Calu3 (cell line): ENCODE measurements around the gene APH1A. TPM values are rescaled to one million over a fixed set of nuclear protein-coding genes. Genes with fewer than 3 reads are reported as not detected.

Experiments
- BruUV-seq: library from RNA; stranded (reverse); fragments of 400-500 nt; replicated peaks from 2 replicates; lab custom pipeline; 2021; lab: Mats Ljungman, UMichigan
- CTCF ChIA-PET: fragments of 300-600 bp; sonication (Branson Sonifier 250); formaldehyde crosslinking; loops from one replicate; lab custom pipeline; 2022; ENCODE audit warnings: antibody characterized with exemption; lab: Charles Lee
- DNase-seq: peaks from one replicate; pipeline ENCODE4 v3.0.0; 2022
- H3K27ac Mint-ChIP-seq: one replicate; pipeline ENCODE4 v1.8.0; 2022; ENCODE audit warnings: mixed read lengths; ENCODE audit not compliant: unreplicated experiment
- H3K27me3 Mint-ChIP-seq: one replicate; pipeline ENCODE4 v1.8.0; 2022; ENCODE audit warnings: mixed read lengths; ENCODE audit not compliant: unreplicated experiment
- H3K36me3 Mint-ChIP-seq: one replicate; pipeline ENCODE4 v1.8.0; 2022; ENCODE audit warnings: mild to moderate bottlenecking, moderate library complexity, mixed read lengths; ENCODE audit not compliant: insufficient read depth, unreplicated experiment
- H3K4me1 Mint-ChIP-seq: one replicate; pipeline ENCODE4 v1.8.0; 2022; ENCODE audit warnings: mild to moderate bottlenecking, low read depth, mixed read lengths; ENCODE audit not compliant: unreplicated experiment
- H3K4me3 Mint-ChIP-seq: one replicate; pipeline ENCODE4 v1.8.0; 2022; ENCODE audit warnings: mild to moderate bottlenecking, low read depth, moderate library complexity, mixed read lengths; ENCODE audit not compliant: unreplicated experiment
- H3K9me3 Mint-ChIP-seq: one replicate; pipeline ENCODE4 v1.8.0; 2022; ENCODE audit warnings: low read depth, mixed read lengths; ENCODE audit not compliant: unreplicated experiment
- intact Hi-C: fragments of 100-400 bp; cut with micrococcal nuclease; formaldehyde crosslinking; loops from one replicate; pipeline ENCODE4 v1.10.0; 2022; ENCODE audit not compliant: unreplicated experiment
- total RNA-seq: library from RNA; stranded (reverse); gene quantifications from 2 replicates; pipeline ENCODE4 v1.2.3, GENCODE V29; 2022
- TF ChIP-seq, protein P1 (sequence below): fragments of 200-600 bp; IDR thresholded peaks from one replicate; pipeline ENCODE4 v1.8.0; 2022; ENCODE audit warnings: antibody characterized with exemption; ENCODE audit not compliant: unreplicated experiment

Gene APH1A
- total RNA-seq, 1 experiment from 2014 or later, result 195 TPM

DNA sequence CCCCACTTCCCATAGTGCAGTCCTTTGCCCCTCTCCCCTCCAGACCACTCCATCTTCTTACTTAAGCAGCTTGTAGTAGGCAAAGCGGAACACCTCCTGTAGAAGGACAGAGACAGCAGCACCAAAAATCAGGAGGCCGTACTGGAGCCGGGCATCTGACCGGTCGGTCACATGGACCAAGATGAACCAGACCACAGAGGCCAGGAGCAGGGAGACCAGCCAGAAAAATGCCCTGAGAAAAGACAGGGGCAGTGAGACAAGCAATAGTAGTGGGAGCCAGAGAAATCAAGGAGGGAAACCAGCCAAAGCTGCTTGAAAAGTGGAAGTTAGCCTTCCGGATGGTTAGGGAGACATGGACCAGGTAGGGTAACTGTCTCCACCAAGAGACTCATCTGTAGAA, 920 bp downstream of the APH1A start:
- Mint-ChIP-seq H3K36me3 (peaks cover 31% of the 10 kb centered on the region), H3K9me3 (no peaks in the 10 kb centered on the region), H3K27me3 (no peaks in the 10 kb centered on the region), H3K4me3 (peak overlapping the region; percentile 76), H3K27ac (peak overlapping the region; percentile 65), H3K4me1 (peaks cover 34% of the 10 kb centered on the region)
- no peak for DNase-seq
- intact Hi-C loops, result no loop called here
- CTCF ChIA-PET, result no interaction called here
- TF ChIP-seq, protein P1, sequence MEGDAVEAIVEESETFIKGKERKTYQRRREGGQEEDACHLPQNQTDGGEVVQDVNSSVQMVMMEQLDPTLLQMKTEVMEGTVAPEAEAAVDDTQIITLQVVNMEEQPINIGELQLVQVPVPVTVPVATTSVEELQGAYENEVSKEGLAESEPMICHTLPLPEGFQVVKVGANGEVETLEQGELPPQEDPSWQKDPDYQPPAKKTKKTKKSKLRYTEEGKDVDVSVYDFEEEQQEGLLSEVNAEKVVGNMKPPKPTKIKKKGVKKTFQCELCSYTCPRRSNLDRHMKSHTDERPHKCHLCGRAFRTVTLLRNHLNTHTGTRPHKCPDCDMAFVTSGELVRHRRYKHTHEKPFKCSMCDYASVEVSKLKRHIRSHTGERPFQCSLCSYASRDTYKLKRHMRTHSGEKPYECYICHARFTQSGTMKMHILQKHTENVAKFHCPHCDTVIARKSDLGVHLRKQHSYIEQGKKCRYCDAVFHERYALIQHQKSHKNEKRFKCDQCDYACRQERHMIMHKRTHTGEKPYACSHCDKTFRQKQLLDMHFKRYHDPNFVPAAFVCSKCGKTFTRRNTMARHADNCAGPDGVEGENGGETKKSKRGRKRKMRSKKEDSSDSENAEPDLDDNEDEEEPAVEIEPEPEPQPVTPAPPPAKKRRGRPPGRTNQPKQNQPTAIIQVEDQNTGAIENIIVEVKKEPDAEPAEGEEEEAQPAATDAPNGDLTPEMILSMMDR, result no peak
- no TSS peak for BruUV-seq

DNA sequence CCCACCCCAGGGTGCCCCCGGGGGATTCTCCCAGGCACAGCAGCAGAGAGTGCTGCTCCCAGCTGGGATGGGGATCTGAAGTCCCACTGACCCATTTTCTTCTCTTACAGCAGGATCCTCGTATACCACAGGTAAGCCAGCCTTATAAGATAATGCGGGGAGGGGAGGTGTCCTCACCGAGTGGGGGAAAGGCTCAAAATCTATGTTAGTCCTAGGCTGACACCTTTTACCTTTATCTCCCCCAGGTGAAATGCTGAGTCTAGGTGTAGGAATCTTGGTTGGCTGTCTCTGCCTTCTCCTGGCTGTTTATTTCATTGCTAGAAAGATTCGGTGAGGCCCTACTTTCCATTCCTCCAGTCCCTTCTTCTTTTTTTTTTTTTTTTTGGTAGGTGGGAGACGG, 5.3 kb downstream of the APH1A start:
- Mint-ChIP-seq H3K36me3 (peaks cover 34% of the 10 kb centered on the region), H3K4me1 (peaks cover 67% of the 10 kb centered on the region), H3K4me3 (no peak overlapping the region), H3K27me3 (peaks cover 8% of the 10 kb centered on the region), H3K9me3 (no peaks in the 10 kb centered on the region), H3K27ac (peak overlapping the region; percentile 77)
- no peak for DNase-seq
- CTCF ChIA-PET, result interaction anchor here (0.6 to 1.3 kb wide), 4 partner anchors 9 to 303 kb away, joined by 3 to 5 read pairs (median 4); partner anchors contain the start of gene C1orf54
- BruUV-seq, result no TSS peak
- TF ChIP-seq, protein P1, result no peak
- intact Hi-C loops, result no loop called here

GRCh38 chr1:150262388-150263320, 6.2 kb downstream of the APH1A start:
- DNase-seq, result peak; percentile 30

GRCh38 chr1:150261367-150261766, 7.4 kb downstream of the APH1A start:
- DNase-seq, result no peak
- no TSS peak for BruUV-seq
- peaks cover 28% of the 10 kb centered on the region for H3K27me3 Mint-ChIP-seq
- H3K9me3 Mint-ChIP-seq, result no peaks in the 10 kb centered on the region
- no peak overlapping the region for H3K4me3 Mint-ChIP-seq
- peak overlapping the region; percentile 77 for H3K27ac Mint-ChIP-seq
- intact Hi-C loops, result no loop called here
- H3K4me1 Mint-ChIP-seq, result peaks cover 64% of the 10 kb centered on the region
- peaks cover 20% of the 10 kb centered on the region for H3K36me3 Mint-ChIP-seq
- TF ChIP-seq, protein P1, result no peak
- CTCF ChIA-PET, result interaction anchor here (1.6 kb wide), 1 partner anchor 9 kb away, joined by 5 read pairs; no protein-coding TSS in a partner anchor

More at GRCh38 chr1:150262388-150263320, 6.2 kb downstream of the APH1A start:
- intact Hi-C loops, result loop anchor here (1.0 kb wide), 1 partner anchor 225 kb away; the partner anchor contains the start of gene TARS2
- CTCF ChIA-PET, result interaction anchor here (0.6 to 1.3 kb wide), 7 partner anchors 8 to 19 kb away, joined by 3 to 5 read pairs (median 4); no protein-coding TSS in a partner anchor
- Mint-ChIP-seq H3K27ac (peak overlapping the region; percentile 77), H3K4me1 (peaks cover 65% of the 10 kb centered on the region), H3K36me3 (peaks cover 25% of the 10 kb centered on the region), H3K9me3 (no peaks in the 10 kb centered on the region), H3K27me3 (peaks cover 17% of the 10 kb centered on the region), H3K4me3 (peak overlapping the region; percentile 15)
- TF ChIP-seq, protein P1, result no peak
- BruUV-seq, result TSS peak; percentile 85
